ENCODE data around the gene TMEM247. TPM values are rescaled to one million over a fixed set of nuclear protein-coding genes. Genes with fewer than 3 reads are reported as not detected.

Gene TMEM247
- total RNA-seq, 4 donors from 2014 or later: not detected

DNA sequence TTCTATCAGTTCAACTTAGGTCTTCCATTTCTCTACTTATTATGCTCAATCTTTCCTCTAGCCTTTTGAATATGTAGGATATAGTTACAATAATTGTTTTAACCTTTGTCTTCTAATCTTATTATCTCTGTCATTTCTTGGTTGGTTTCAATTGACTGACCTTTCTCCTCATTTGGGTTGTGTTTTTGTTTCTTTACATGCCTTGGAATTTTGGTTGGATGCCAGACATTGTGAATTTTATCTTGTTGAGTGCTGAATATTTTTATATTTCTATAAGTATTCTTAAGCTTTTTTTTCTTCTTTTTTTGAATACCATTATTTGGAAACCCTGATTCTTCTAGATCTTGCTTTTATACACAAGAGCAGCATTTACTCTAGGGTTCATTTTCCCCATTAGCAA lies 30.7 kb upstream of the TMEM247 start:
- DNase-seq: no peak
- Histone ChIP-seq H3K27me3 (no peaks in the 10 kb centered on the region), H3K36me3 (no peaks in the 10 kb centered on the region), H3K9me3 (peaks cover 0 to 5% of the 10 kb centered on the region in 2 donors), H3K4me1 (no peaks in the 10 kb centered on the region), H3K4me3 (no peak overlapping the region), H3K27ac (no peak overlapping the region)
- in situ Hi-C loops (cut with MboI; ENCODE audit: low pct_ligation_motif_present in 1 of 4, low pct_unique_long_range_greater_than_20kb in 1 of 4, low sequenced_read_pairs in 3 of 4): no loop called here
- intact Hi-C loops (cut with DNase I; ENCODE audit: low total_unique reads): no loop called here
- TF ChIP-seq, protein P1, sequence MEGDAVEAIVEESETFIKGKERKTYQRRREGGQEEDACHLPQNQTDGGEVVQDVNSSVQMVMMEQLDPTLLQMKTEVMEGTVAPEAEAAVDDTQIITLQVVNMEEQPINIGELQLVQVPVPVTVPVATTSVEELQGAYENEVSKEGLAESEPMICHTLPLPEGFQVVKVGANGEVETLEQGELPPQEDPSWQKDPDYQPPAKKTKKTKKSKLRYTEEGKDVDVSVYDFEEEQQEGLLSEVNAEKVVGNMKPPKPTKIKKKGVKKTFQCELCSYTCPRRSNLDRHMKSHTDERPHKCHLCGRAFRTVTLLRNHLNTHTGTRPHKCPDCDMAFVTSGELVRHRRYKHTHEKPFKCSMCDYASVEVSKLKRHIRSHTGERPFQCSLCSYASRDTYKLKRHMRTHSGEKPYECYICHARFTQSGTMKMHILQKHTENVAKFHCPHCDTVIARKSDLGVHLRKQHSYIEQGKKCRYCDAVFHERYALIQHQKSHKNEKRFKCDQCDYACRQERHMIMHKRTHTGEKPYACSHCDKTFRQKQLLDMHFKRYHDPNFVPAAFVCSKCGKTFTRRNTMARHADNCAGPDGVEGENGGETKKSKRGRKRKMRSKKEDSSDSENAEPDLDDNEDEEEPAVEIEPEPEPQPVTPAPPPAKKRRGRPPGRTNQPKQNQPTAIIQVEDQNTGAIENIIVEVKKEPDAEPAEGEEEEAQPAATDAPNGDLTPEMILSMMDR (IDR thresholded peaks at IDR 0.05): no peak
- TF ChIP-seq POLR2AphosphoS5 (IDR thresholded peaks at IDR 0.05) (no peak), POLR2A (IDR thresholded peaks at IDR 0.05) (no peak), EP300 (IDR thresholded peaks at IDR 0.05; ENCODE audit: low read depth) (no peak)

DNA sequence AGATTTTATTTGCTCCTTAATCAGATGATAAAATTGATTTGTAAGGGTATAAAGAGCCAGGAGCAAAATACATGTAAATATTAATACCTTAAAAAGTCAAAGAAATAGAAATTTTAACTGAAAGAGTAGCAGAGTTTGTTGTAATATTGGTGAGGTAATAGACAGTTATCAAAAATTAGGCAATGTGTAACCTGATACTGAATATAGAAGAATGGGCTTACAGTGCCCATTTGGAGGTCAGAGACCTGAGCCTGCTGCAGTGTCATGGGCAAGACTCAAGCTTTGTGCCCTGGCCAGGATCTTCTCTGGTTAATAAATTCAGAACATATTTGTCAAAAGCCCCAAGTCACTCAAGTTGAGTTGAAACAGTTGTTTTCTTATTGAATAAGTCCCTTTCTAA lies 29.7 kb upstream of the TMEM247 start:
- in situ Hi-C loops (cut with MboI; ENCODE audit: low pct_ligation_motif_present in 1 of 4, low pct_unique_long_range_greater_than_20kb in 1 of 4, low sequenced_read_pairs in 3 of 4): loop anchor here in 2 of 4 donors (10.0 kb wide), 2 partner anchors 435 to 455 kb away; no protein-coding TSS in a partner anchor
- DNase-seq: no peak

DNA sequence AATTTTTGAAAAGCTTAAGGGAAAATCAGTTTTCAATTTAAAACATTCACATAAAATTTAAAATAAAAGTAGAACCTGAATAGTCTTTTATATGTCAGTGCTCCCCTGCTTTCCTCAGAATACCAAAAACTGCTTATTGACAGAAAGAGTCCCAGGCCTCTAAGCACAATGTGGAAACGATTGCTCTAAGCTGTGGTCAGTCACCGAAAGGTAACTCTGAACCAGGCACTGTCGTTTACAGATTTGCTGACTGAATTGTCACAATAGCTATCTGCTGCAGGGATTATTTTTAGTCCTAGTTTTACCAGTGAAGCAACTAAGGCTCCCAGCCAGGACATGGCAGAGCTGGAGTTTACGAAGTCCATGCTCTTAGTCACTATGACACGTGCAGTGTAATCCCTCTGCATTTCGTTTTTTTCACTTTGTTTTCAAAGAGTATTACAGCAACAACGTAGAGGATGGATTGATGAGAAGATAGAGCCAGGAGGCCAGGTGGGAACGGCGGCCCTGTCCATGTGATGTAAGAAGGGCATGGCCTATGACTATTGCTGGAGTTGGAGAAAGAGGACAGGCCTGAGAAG lies 28.1 kb upstream of the TMEM247 start:
- Histone ChIP-seq H3K9me3 (no peaks in the 10 kb centered on the region), H3K4me3 (no peak overlapping the region), H3K4me1 (no peaks in the 10 kb centered on the region), H3K27me3 (no peaks in the 10 kb centered on the region), H3K27ac (no peak overlapping the region), H3K36me3 (no peaks in the 10 kb centered on the region)
- WGBS, 2 donors (ENCODE audit: low coverage in 1 of 2): 77 to 80% methylated on average over 4 to 9 of the region's 9 CpGs
- DNase-seq: no peak
- in situ Hi-C loops (cut with MboI; ENCODE audit: low pct_ligation_motif_present in 1 of 4, low pct_unique_long_range_greater_than_20kb in 1 of 4, low sequenced_read_pairs in 3 of 4): loop anchor here in 2 of 4 donors (10.0 kb wide), 2 partner anchors 436 to 456 kb away; no protein-coding TSS in a partner anchor
- TF ChIP-seq EP300 (IDR thresholded peaks at IDR 0.05; ENCODE audit: low read depth): no peak
- TF ChIP-seq, protein P1 (IDR thresholded peaks at IDR 0.05): no peak
- TF ChIP-seq POLR2A (IDR thresholded peaks at IDR 0.05): no peak
- no peak for TF ChIP-seq POLR2AphosphoS5 (IDR thresholded peaks at IDR 0.05)
- intact Hi-C loops (cut with DNase I; ENCODE audit: low total_unique reads): no loop called here

More for the DNA sequence above, 29.7 kb upstream of the TMEM247 start:
- no peaks in the 10 kb centered on the region for H3K27me3 ChIP-seq
- intact Hi-C loops (cut with DNase I; ENCODE audit: low total_unique reads): no loop called here
- TF ChIP-seq POLR2A (IDR thresholded peaks at IDR 0.05) (no peak), EP300 (IDR thresholded peaks at IDR 0.05; ENCODE audit: low read depth) (no peak), POLR2AphosphoS5 (IDR thresholded peaks at IDR 0.05) (no peak)
- TF ChIP-seq, protein P1 (IDR thresholded peaks at IDR 0.05): no peak
- peaks cover 0 to 5% of the 10 kb centered on the region in 2 donors for H3K9me3 ChIP-seq
- no peak overlapping the region for H3K27ac ChIP-seq
- no peaks in the 10 kb centered on the region for H3K36me3 ChIP-seq
- no peak overlapping the region for H3K4me3 ChIP-seq
- no peaks in the 10 kb centered on the region for H3K4me1 ChIP-seq

DNA sequence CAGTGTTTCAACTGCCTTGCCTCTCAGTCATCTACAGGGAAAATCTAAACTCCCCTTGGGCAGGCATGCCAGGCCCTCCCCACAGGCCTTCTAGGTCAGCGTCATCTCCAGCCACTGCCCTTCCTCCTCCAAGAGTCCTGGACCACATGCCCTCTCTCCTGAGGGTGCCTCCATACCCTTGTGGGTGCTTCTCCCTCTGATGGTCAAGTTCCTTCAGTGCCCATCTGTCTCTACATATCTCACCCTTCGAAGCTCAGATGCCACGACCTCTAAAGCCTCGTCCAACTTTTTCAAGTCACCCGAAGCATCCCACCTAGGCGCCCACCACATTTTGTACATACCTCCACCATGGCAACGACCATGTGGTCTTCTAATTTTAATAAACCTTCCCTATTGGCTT lies 22.6 kb upstream of the TMEM247 start:
- in situ Hi-C loops (cut with MboI; ENCODE audit: low pct_ligation_motif_present in 1 of 4, low pct_unique_long_range_greater_than_20kb in 1 of 4, low sequenced_read_pairs in 3 of 4): loop anchor here in 2 of 4 donors (10.0 kb wide), 2 partner anchors 442 to 462 kb away; no protein-coding TSS in a partner anchor
- TF ChIP-seq POLR2A (IDR thresholded peaks at IDR 0.05) (no peak), EP300 (IDR thresholded peaks at IDR 0.05; ENCODE audit: low read depth) (no peak), POLR2AphosphoS5 (IDR thresholded peaks at IDR 0.05) (no peak)
- TF ChIP-seq, protein P1 (IDR thresholded peaks at IDR 0.05): no peak

More for the DNA sequence above, 22.6 kb upstream of the TMEM247 start:
- no peak overlapping the region for H3K27ac ChIP-seq
- no peaks in the 10 kb centered on the region for H3K27me3 ChIP-seq
- no peak for DNase-seq
- WGBS, 2 donors (ENCODE audit: low coverage in 1 of 2): 82 to 84% methylated on average over 7 of the region's 7 CpGs
- H3K4me3 ChIP-seq: no peak overlapping the region
- intact Hi-C loops (cut with DNase I; ENCODE audit: low total_unique reads): no loop called here
- H3K36me3 ChIP-seq: no peaks in the 10 kb centered on the region
- peaks cover 0 to 12% (median 7%) of the 10 kb centered on the region in 4 donors for H3K4me1 ChIP-seq
- H3K9me3 ChIP-seq: no peaks in the 10 kb centered on the region
